Cardiac muscle cell (in vitro differentiated cells and primary cell): Measurements from ENCODE around the gene SRCAP. TPM values are rescaled to one million over a fixed set of nuclear protein-coding genes. Genes with fewer than 3 reads are reported as not detected.

Experiments
- DNase-seq, 2 donors: peaks; one replicate each; pipeline versions ENCODE4 v3.0.0 to v3.0.0-alpha.2; 2010 to 2017; ENCODE audit warnings: low read depth in 1 of 2, low spot score in 1 of 2
- H3K27ac ChIP-seq: fragments of 200-600 bp; sonication (generic); 2 replicates; pipeline ENCODE4 v1.5.1; 2016
- H3K27me3 ChIP-seq: fragments of 200-600 bp; sonication (generic); 2 replicates; pipeline ENCODE4 v1.6.0; 2016; ENCODE audit warnings: control low read depth
- H3K36me3 ChIP-seq: fragments of 200-600 bp; sonication (generic); 2 replicates; pipeline ENCODE4 v1.5.1; 2016; ENCODE audit warnings: control low read depth
- H3K4me1 ChIP-seq: fragments of 200-600 bp; sonication (generic); 2 replicates; pipeline ENCODE4 v1.8.1; 2017; ENCODE audit warnings: low read depth, mild to moderate bottlenecking, mixed run types
- H3K4me3 ChIP-seq: fragments of 200-600 bp; sonication (generic); 2 replicates; pipeline ENCODE4 v1.5.1; 2016; ENCODE audit warnings: mild to moderate bottlenecking
- H3K9me3 ChIP-seq: fragments of 200-600 bp; sonication (generic); 2 replicates; pipeline ENCODE4 v1.5.1; 2017; ENCODE audit warnings: low read depth, mild to moderate bottlenecking, control low read depth
- polyA plus RNA-seq: library from polyadenylated mRNA; unstranded; fragments of >200 nt; fragmentation: Nextera tagmentation; extraction: Ambion mirVana; gene quantifications from 2 replicates; pipeline ENCODE4 v1.2.1, GENCODE V29; 2016
- total RNA-seq: library from RNA; depleted of rRNA; stranded (reverse); fragments of >200 nt; gene quantifications from 2 replicates; pipeline ENCODE4 v1.2.3, GENCODE V29; 2016
- TF ChIP-seq, protein P1 (sequence below): IDR thresholded peaks from 2 replicates; pipeline ENCODE4 v1.5.1; 2012; ENCODE audit warnings: low read depth, mild to moderate bottlenecking, low read length

SRCAP gene
- total and polyA plus RNA-seq, 2 experiments from 2014 or later, result 20.9 to 42.9 TPM

DNA sequence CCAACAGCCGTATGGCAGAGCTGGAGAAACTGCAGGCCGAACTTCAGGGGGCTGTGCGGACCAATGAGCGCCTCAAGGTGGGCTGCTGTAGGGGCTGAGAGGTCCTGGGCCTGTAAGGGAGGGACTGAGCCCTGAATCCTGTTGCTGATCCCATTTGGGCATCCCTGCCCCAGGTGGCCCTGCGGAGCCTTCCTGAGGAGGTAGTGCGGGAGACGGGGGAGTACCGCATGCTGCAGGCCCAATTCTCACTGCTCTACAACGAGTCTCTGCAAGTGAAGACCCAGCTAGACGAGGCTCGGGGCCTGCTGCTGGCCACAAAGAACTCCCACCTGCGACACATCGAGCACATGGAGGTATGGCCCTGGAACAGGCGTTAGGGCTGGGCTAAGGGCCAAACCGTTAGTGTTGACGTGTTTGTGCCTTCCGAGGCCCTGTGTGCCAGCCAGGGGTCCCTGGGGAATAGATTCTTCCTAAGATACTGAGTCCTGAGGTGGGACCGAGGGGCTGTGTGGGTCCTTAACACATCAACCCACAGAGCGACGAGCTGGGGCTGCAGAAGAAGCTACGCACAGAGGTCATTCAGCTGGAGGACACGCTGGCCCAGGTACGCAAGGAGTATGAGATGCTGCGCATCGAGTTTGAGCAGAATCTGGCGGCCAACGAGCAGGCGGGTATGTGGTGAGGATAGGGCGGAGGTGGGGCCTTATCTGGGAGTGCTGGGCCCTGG lies 67.4 kb downstream of the SRCAP start:
- DNase-seq, result no peak
- no peak overlapping the region for H3K4me3 ChIP-seq
- no peak overlapping the region for H3K27ac ChIP-seq
- peaks cover 73% of the 10 kb centered on the region for H3K36me3 ChIP-seq
- no peaks in the 10 kb centered on the region for H3K27me3 ChIP-seq
- H3K9me3 ChIP-seq, result no peaks in the 10 kb centered on the region
- TF ChIP-seq, protein P1, sequence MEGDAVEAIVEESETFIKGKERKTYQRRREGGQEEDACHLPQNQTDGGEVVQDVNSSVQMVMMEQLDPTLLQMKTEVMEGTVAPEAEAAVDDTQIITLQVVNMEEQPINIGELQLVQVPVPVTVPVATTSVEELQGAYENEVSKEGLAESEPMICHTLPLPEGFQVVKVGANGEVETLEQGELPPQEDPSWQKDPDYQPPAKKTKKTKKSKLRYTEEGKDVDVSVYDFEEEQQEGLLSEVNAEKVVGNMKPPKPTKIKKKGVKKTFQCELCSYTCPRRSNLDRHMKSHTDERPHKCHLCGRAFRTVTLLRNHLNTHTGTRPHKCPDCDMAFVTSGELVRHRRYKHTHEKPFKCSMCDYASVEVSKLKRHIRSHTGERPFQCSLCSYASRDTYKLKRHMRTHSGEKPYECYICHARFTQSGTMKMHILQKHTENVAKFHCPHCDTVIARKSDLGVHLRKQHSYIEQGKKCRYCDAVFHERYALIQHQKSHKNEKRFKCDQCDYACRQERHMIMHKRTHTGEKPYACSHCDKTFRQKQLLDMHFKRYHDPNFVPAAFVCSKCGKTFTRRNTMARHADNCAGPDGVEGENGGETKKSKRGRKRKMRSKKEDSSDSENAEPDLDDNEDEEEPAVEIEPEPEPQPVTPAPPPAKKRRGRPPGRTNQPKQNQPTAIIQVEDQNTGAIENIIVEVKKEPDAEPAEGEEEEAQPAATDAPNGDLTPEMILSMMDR, result no peak
- H3K4me1 ChIP-seq, result peaks cover 5% of the 10 kb centered on the region

DNA sequence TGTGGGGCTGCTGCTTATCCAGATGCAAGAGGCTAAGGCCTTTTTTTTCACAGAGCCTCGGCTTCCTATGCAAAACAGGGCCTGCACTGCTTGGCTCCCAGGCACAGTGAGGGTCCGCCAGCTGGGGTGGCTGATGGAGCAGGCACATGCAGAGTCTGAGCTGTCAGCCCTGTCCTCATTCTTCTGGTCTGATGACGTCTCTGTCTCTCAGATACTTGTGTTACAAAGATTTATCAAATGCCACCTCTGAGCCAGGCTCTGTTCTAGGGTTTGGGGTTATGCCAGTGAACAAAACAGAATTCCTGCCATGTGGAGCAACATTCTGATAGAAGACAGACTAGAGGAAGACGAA lies 67.9 kb downstream of the SRCAP start:
- Histone ChIP-seq H3K9me3 (no peaks in the 10 kb centered on the region), H3K27me3 (no peaks in the 10 kb centered on the region), H3K36me3 (peaks cover 77% of the 10 kb centered on the region), H3K4me3 (no peak overlapping the region), H3K4me1 (peaks cover 5% of the 10 kb centered on the region), H3K27ac (no peak overlapping the region)
- TF ChIP-seq, protein P1, result no peak
- no peak for DNase-seq

DNA sequence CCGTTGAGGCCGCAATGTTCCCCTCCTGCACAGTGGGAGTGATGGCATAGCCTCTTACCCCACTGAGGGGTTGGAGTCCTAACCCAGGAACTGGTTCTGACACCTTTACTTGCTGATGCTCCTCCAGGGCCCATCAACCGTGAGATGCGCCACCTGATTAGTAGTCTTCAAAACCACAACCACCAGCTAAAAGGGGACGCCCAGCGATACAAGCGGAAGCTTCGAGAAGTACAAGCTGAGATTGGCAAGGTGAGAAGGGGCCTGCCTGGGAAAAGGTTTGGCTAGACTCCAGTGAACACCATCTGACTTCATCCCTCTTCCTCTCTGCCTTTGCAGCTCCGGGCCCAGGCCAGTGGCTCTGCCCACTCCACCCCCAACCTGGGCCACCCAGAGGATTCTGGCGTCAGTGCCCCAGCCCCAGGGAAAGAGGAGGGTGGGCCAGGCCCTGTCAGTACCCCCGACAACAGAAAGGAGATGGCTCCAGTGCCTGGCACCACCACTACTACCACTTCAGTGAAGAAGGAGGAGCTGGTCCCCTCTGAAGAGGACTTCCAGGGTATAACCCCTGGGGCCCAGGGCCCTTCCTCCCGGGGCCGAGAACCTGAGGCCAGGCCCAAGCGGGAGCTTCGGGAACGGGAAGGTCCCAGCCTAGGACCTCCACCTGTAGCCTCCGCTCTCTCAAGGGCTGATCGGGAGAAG lies 68.9 kb downstream of the SRCAP start:
- TF ChIP-seq, protein P1, result no peak
- no peak for DNase-seq
- Histone ChIP-seq H3K27ac (no peak overlapping the region), H3K36me3 (peaks cover 87% of the 10 kb centered on the region), H3K9me3 (no peaks in the 10 kb centered on the region), H3K27me3 (no peaks in the 10 kb centered on the region), H3K4me3 (no peak overlapping the region), H3K4me1 (peaks cover 2% of the 10 kb centered on the region)

DNA sequence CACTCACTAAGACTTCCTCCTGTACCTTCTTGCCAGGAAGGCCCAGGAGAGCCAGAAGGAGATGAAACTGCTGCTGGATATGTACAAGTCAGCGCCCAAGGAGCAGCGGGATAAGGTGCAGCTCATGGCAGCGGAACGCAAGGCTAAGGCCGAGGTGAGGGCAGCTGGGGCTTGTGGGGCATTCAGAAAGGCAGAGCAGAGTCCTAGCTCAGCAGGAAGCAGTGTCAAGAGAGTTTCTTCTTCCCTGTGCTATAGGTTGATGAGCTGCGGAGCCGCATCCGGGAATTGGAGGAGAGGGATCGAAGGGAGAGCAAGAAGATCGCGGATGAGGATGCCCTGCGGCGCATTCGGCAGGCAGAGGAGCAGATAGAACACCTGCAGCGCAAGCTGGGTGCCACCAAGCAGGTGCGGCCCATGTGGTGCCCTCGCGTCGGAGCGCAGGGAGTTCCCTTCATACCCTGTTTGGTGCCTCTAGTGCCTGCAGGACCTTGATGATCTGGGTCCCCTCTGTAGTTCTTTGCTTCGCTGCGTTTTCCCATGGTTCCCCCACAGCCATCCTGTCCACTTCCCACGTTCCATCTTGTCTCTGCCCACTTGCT lies 69.7 kb downstream of the SRCAP start:
- no peaks in the 10 kb centered on the region for H3K4me1 ChIP-seq
- H3K27ac ChIP-seq, result no peak overlapping the region
- no peaks in the 10 kb centered on the region for H3K9me3 ChIP-seq
- peaks cover 83% of the 10 kb centered on the region for H3K36me3 ChIP-seq
- no peak overlapping the region for H3K4me3 ChIP-seq
- TF ChIP-seq, protein P1, result no peak
- H3K27me3 ChIP-seq, result no peaks in the 10 kb centered on the region
- DNase-seq, result no peak

DNA sequence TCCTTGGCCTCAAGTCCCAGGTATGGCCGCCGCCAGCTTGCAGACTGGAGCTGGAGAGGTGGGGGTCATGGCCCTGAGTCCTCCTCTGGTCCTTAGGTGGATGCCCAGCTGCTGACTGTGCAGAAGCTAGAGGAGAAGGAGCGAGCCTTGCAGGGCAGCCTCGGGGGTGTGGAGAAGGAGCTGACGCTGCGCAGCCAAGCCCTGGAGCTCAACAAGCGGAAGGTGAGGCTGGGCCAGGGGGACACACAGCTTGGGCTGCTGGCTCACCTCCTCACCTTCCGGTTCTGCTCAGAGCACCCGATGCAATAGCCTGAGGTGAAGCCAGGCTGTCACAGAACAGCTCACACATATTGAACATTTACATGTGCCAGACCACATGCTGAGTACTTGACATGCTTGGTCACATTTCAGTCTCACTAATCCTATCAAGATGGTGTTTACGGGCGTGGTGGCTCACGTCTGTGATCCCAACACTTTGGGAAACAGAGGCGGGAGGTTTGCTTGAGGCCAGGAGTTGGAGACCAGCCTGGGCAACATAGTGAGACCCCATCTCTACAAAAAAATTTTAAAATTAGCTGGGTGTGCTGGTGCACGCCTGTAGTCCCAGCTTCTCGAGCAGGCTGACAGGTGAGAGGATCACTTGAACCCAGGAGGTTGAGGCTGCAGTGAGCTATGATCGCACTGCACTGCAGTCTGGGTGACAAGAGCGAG lies 70.6 kb downstream of the SRCAP start:
- TF ChIP-seq, protein P1, result no peak
- Histone ChIP-seq H3K27ac (no peak overlapping the region), H3K4me1 (no peaks in the 10 kb centered on the region), H3K27me3 (no peaks in the 10 kb centered on the region), H3K9me3 (no peaks in the 10 kb centered on the region), H3K36me3 (peaks cover 75% of the 10 kb centered on the region), H3K4me3 (no peak overlapping the region)
- no peak for DNase-seq
